HepG2 (cell line): Measurements from ENCODE around the gene ZNF212. TPM values are rescaled to one million over a fixed set of nuclear protein-coding genes. Genes with fewer than 3 reads are reported as not detected.

ENCODE experiments used
- AKAP8 ChIP-seq: sonication (generic); formaldehyde crosslinking; IDR thresholded peaks from 2 replicates; pipeline ENCODE4 v1.5.1; 2020; ENCODE audit warnings: mild to moderate bottlenecking, missing genetic modification reagents
- DR1 ChIP-seq: sonication (generic); formaldehyde crosslinking; IDR thresholded peaks from 2 replicates; pipeline ENCODE4 v1.8.0; 2021; ENCODE audit warnings: mild to moderate bottlenecking, missing genetic modification reagents, inconsistent platforms
- GLI4 ChIP-seq: sonication (generic); formaldehyde crosslinking; IDR thresholded peaks from 2 replicates; pipeline ENCODE4 v1.5.1; 2020; ENCODE audit warnings: missing genetic modification reagents, mild to moderate bottlenecking, moderate library complexity, borderline replicate concordance
- HNRNPL ChIP-seq: fragments of 200-400 bp; formaldehyde crosslinking; IDR thresholded peaks from 2 replicates; pipeline ENCODE4 v1.6.1; 2017; ENCODE audit warnings: mild to moderate bottlenecking, low read depth, low read length
- NR2F6 ChIP-seq, 2 experiments: IDR thresholded peaks; 2 replicates each; pipeline ENCODE4 v1.6.1; 2016; ENCODE audit warnings: antibody characterized with exemption in 1 of 2, mild to moderate bottlenecking in 1 of 2
- POLR2G ChIP-seq: fragments of 200-400 bp; formaldehyde crosslinking; IDR thresholded peaks from 2 replicates; pipeline ENCODE4 v1.6.1; 2018; ENCODE audit warnings: mild to moderate bottlenecking, low read depth, low read length, moderate library complexity
- SPEN ChIP-seq: sonication (generic); formaldehyde crosslinking; IDR thresholded peaks from 2 replicates; pipeline ENCODE4 v1.5.1; 2020; ENCODE audit warnings: low read depth, mild to moderate bottlenecking, missing genetic modification reagents
- ZFP90 ChIP-seq: sonication (generic); formaldehyde crosslinking; IDR thresholded peaks from 2 replicates; pipeline ENCODE4 v1.8.0; 2022; ENCODE audit warnings: missing genetic modification reagents, mild to moderate bottlenecking, inconsistent platforms, borderline replicate concordance
- ZNF224 ChIP-seq: sonication (generic); formaldehyde crosslinking; IDR thresholded peaks from 2 replicates; pipeline ENCODE4 v1.5.0; 2020; ENCODE audit warnings: mild to moderate bottlenecking, missing genetic modification reagents
- ZNF780A ChIP-seq: sonication (generic); formaldehyde crosslinking; IDR thresholded peaks from 2 replicates; pipeline ENCODE4 v1.8.0; 2022; ENCODE audit warnings: mild to moderate bottlenecking, missing genetic modification reagents, moderate library complexity
- ZNF839 ChIP-seq: sonication (generic); formaldehyde crosslinking; IDR thresholded peaks from 2 replicates; pipeline ENCODE4 v1.4.0; 2020; ENCODE audit warnings: missing genetic modification reagents, mild to moderate bottlenecking, borderline replicate concordance
- polyA plus RNA-seq, 8 experiments: library from polyadenylated mRNA; depleted of rRNA in 3 of 8; stranded (reverse) in 7 of 8; unstranded in 1 of 8; fragments of >200 nt; fragmentation: Illumina TruSeq in 4 of 8; extraction: Trizol in 4 of 8; gene quantifications; 2 replicates each; pipeline versions ENCODE4 v1.2.1 to v1.2.3, GENCODE V29; 2011 to 2016; ENCODE audit warnings: low read depth in 4 of 8, missing spikeins in 1 of 8, mixed read lengths in 1 of 8; ENCODE audit not compliant: insufficient read depth in 1 of 8
- total RNA-seq, 5 experiments: library from RNA; depleted of rRNA; stranded (reverse); fragments of >200 nt; fragmentation: Illumina TruSeq; extraction: Trizol; gene quantifications; 2 replicates each; pipeline ENCODE4 v1.2.3, GENCODE V29; 2016; ENCODE audit warnings: low read depth in 1 of 5
- TF ChIP-seq, protein P1 (sequence below): IDR thresholded peaks from 2 replicates; pipeline ENCODE4 v1.6.1; 2016; ENCODE audit warnings: mild to moderate bottlenecking
- TF ChIP-seq, protein P2 (sequence below), 2 experiments: fragments of 450-650 bp in 1 of 2; sonication (generic) in 1 of 2; formaldehyde crosslinking in 1 of 2; IDR thresholded peaks; 2 replicates each; pipeline versions ENCODE4 v1.6.1 to v1.8.0; 2016 to 2022; ENCODE audit warnings: antibody characterized with exemption in 1 of 2, mild to moderate bottlenecking in 1 of 2, missing genetic modification reagents in 1 of 2
- TF ChIP-seq, protein P3 (sequence below), 2 experiments: sonication (generic) in 1 of 2; formaldehyde crosslinking in 1 of 2; IDR thresholded peaks; 2 replicates each; pipeline versions ENCODE4 v1.4.0 to v1.6.1; 2018 to 2020; ENCODE audit warnings: missing genetic modification reagents in 2 of 2, borderline replicate concordance in 1 of 2, low read depth in 1 of 2, mild to moderate bottlenecking in 1 of 2, missing biosample characterization in 1 of 2

ZNF212 gene
- total and polyA plus RNA-seq, 2 of the 13 experiments (the other 11 are each of a cell fraction or from before 2014, with no cell fraction given) = 2.6 to 3.8 TPM

DNA sequence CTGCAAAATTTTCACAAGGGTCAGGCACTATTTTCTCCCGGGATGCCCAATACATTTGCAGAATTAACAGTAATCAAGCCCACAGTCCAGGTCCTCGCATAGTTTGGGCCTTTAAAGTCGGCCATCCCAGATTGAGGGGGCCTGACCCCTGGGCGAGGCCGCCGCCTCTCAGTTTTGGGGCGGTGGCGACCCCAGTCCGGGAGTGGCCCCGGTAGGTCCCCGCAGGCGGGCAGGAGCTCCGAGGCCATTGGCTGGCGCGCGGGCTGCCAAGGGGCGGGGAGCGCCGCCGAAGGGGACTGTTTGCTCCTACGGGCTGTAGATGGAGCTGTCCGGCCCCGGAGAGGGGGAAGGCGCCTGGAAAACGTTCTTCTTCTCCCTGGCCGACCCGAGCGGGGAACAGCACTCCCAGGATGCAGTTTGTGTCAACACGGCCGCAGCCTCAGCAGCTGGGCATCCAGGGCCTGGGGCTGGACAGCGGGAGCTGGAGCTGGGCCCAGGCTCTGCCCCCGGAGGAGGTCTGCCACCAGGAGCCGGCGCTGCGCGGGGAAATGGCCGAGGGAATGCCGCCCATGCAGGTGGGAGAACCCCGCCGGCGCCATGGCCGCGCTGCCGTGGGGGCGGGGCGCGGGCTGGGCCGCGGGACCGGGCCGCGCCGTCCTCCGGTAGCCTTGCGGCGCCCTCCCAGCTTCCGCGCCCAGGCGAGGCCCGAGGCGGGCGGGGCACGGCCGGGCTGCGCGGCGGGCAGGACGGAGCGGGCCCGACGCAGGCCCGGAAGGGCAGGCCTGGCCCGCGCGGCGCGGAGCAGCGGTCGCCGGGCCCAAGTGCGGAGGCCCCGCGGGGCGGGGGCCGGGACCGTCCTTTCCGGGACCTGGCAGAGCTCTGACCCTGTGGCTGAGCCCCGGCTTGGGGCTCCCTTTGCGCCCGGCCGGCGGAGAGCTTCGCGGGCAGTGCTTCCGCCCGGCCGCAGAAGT, 44.0 kb upstream of the ZNF212 start, which contains the start of gene ZNF282 (continued):
- TF ChIP-seq, protein P1, sequence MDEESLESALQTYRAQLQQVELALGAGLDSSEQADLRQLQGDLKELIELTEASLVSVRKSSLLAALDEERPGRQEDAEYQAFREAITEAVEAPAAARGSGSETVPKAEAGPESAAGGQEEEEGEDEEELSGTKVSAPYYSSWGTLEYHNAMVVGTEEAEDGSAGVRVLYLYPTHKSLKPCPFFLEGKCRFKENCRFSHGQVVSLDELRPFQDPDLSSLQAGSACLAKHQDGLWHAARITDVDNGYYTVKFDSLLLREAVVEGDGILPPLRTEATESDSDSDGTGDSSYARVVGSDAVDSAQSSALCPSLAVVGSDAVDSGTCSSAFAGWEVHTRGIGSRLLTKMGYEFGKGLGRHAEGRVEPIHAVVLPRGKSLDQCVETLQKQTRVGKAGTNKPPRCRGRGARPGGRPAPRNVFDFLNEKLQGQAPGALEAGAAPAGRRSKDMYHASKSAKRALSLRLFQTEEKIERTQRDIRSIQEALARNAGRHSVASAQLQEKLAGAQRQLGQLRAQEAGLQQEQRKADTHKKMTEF (CRISPR knock-in tag) = peak; percentile 87
- no peak for TF ChIP-seq ZNF839 (CRISPR knock-in tag)
- TF ChIP-seq, protein P2, sequence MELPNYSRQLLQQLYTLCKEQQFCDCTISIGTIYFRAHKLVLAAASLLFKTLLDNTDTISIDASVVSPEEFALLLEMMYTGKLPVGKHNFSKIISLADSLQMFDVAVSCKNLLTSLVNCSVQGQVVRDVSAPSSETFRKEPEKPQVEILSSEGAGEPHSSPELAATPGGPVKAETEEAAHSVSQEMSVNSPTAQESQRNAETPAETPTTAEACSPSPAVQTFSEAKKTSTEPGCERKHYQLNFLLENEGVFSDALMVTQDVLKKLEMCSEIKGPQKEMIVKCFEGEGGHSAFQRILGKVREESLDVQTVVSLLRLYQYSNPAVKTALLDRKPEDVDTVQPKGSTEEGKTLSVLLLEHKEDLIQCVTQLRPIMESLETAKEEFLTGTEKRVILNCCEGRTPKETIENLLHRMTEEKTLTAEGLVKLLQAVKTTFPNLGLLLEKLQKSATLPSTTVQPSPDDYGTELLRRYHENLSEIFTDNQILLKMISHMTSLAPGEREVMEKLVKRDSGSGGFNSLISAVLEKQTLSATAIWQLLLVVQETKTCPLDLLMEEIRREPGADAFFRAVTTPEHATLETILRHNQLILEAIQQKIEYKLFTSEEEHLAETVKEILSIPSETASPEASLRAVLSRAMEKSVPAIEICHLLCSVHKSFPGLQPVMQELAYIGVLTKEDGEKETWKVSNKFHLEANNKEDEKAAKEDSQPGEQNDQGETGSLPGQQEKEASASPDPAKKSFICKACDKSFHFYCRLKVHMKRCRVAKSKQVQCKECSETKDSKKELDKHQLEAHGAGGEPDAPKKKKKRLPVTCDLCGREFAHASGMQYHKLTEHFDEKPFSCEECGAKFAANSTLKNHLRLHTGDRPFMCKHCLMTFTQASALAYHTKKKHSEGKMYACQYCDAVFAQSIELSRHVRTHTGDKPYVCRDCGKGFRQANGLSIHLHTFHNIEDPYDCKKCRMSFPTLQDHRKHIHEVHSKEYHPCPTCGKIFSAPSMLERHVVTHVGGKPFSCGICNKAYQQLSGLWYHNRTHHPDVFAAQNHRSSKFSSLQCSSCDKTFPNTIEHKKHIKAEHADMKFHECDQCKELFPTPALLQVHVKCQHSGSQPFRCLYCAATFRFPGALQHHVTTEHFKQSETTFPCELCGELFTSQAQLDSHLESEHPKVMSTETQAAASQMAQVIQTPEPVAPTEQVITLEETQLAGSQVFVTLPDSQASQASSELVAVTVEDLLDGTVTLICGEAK (IDR thresholded peaks at IDR 0.05) = no peak
- TF ChIP-seq, protein P2 (CRISPR knock-in tag; IDR thresholded peaks at IDR 0.05) = no peak; the same call in none of the 2 replicates
- TF ChIP-seq GLI4 (CRISPR knock-in tag) = no peak
- peak; percentile 85 for TF ChIP-seq ZFP90 (CRISPR knock-in tag)
- TF ChIP-seq AKAP8 (CRISPR knock-in tag) = no peak
- peak; percentile 78 for TF ChIP-seq DR1 (CRISPR knock-in tag)
- peak; percentile 93 for TF ChIP-seq POLR2G
- TF ChIP-seq HNRNPL = peak; percentile 68; the same call in 1 of the 2 replicates
- TF ChIP-seq ZNF780A (CRISPR knock-in tag) = no peak
- TF ChIP-seq, protein P3, sequence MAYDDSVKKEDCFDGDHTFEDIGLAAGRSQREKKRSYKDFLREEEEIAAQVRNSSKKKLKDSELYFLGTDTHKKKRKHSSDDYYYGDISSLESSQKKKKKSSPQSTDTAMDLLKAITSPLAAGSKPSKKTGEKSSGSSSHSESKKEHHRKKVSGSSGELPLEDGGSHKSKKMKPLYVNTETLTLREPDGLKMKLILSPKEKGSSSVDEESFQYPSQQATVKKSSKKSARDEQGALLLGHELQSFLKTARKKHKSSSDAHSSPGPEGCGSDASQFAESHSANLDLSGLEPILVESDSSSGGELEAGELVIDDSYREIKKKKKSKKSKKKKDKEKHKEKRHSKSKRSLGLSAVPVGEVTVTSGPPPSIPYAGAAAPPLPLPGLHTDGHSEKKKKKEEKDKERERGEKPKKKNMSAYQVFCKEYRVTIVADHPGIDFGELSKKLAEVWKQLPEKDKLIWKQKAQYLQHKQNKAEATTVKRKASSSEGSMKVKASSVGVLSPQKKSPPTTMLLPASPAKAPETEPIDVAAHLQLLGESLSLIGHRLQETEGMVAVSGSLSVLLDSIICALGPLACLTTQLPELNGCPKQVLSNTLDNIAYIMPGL (CRISPR knock-in tag; IDR thresholded peaks at IDR 0.05; ENCODE audit: borderline replicate concordance in 1 of 2, low read depth in 1 of 2) = peak; percentile 97
- TF ChIP-seq SPEN = peak; percentile 92
- TF ChIP-seq NR2F6 (IDR thresholded peaks at IDR 0.05) = no peak
- 0 out of 2 replicates have a peak, but pooled peaks have one; percentile 30 for TF ChIP-seq NR2F6 (CRISPR knock-in tag; IDR thresholded peaks at IDR 0.05)
- peak; percentile 89 for TF ChIP-seq ZNF224 (CRISPR knock-in tag)
